ENCODE data around the gene INSIG1.

- TF ChIP-seq POLR2A (IDR thresholded peaks at IDR 0.05) (no peak), CTCF (IDR thresholded peaks at IDR 0.05 in 8 of 11, conservative IDR thresholded peaks at IDR 0.05 in 3 of 11) (no peak), POLR2AphosphoS5 (IDR thresholded peaks at IDR 0.05) (no peak)
Observed at GRCh38 chr7:155281398-155281969, 16.2 kb upstream of the INSIG1 start.
